Urothelium cell line (cell line): Measurements from ENCODE around the gene ARHGEF16.

Source experiments
- DNase-seq: peaks from one replicate; pipeline ENCODE4 v3.0.0; 2011; ENCODE audit warnings: low spot score, mixed read lengths
- FAIRE-seq: peaks from 2 replicates; lab custom pipeline; 2011; peaks lifted over from hg19 to GRCh38; lab: Jason Lieb, UNC

ARHGEF16 gene

GRCh38 chr1:3420218-3420951, 34.1 kb upstream of the ARHGEF16 start:
- DNase-seq (no peak), FAIRE-seq (no peak)

- DNase-seq (no peak), FAIRE-seq (no peak)
Observed at GRCh38 chr1:3422638-3423037, 31.8 kb upstream of the ARHGEF16 start.

- DNase-seq (no peak), FAIRE-seq (no peak)
Observed at GRCh38 chr1:3423245-3423829, 31.1 kb upstream of the ARHGEF16 start.

GRCh38 chr1:3423896-3424611, 30.4 kb upstream of the ARHGEF16 start:
- DNase-seq (no peak), FAIRE-seq (no peak)

- no peak for FAIRE-seq
- no peak for DNase-seq
Observed at GRCh38 chr1:3425486-3426215, 28.8 kb upstream of the ARHGEF16 start.

GRCh38 chr1:3426956-3427535, 27.4 kb upstream of the ARHGEF16 start:
- no peak for FAIRE-seq

GRCh38 chr1:3427711-3428704, 26.5 kb upstream of the ARHGEF16 start:
- FAIRE-seq = no peak

More at GRCh38 chr1:3426956-3427535, 27.4 kb upstream of the ARHGEF16 start:
- DNase-seq = no peak

GRCh38 chr1:3428899-3429298, 25.6 kb upstream of the ARHGEF16 start:
- DNase-seq (no peak), FAIRE-seq (no peak)

More at GRCh38 chr1:3427711-3428704, 26.5 kb upstream of the ARHGEF16 start:
- no peak for DNase-seq

GRCh38 chr1:3429320-3429719, 25.1 kb upstream of the ARHGEF16 start:
- DNase-seq = no peak
- no peak for FAIRE-seq

GRCh38 chr1:3429766-3430165, 24.7 kb upstream of the ARHGEF16 start:
- FAIRE-seq (no peak), DNase-seq (no peak)

GRCh38 chr1:3430406-3430805, 24.1 kb upstream of the ARHGEF16 start:
- DNase-seq (no peak), FAIRE-seq (no peak)

GRCh38 chr1:3430820-3431219, 23.6 kb upstream of the ARHGEF16 start:
- FAIRE-seq (no peak), DNase-seq (no peak)

GRCh38 chr1:3431266-3431665, 23.2 kb upstream of the ARHGEF16 start:
- FAIRE-seq (no peak), DNase-seq (peak; percentile 23)

- no peak for FAIRE-seq
- DNase-seq = no peak
Observed at GRCh38 chr1:3431686-3432085, 22.8 kb upstream of the ARHGEF16 start.

- no peak for FAIRE-seq
- no peak for DNase-seq
Observed at GRCh38 chr1:3432306-3432705, 22.2 kb upstream of the ARHGEF16 start.

GRCh38 chr1:3433076-3433475, 21.4 kb upstream of the ARHGEF16 start:
- FAIRE-seq = no peak
- no peak for DNase-seq

GRCh38 chr1:3433596-3434320, 20.7 kb upstream of the ARHGEF16 start:
- FAIRE-seq = no peak
- DNase-seq = no peak

- no peak for DNase-seq
- no peak for FAIRE-seq
Observed at GRCh38 chr1:3434406-3435110, 19.9 kb upstream of the ARHGEF16 start.
